ENCODE measurements around the gene MIA2.

Gene MIA2

GRCh38 chr14:39398382-39398781 lies 164.7 kb downstream of the MIA2 start:
- DNase-seq = no peak

GRCh38 chr14:39406560-39406959 lies 172.8 kb downstream of the MIA2 start:
- no peak for DNase-seq

- DNase-seq = no peak
Measured at GRCh38 chr14:39416072-39416471, 182.4 kb downstream of the MIA2 start.

- DNase-seq = no peak
Measured at GRCh38 chr14:39417014-39417413, 183.3 kb downstream of the MIA2 start.

- no peak for DNase-seq
Measured at GRCh38 chr14:39419272-39419671, 185.6 kb downstream of the MIA2 start.

- no peak for DNase-seq
Measured at GRCh38 chr14:39422243-39422642, 188.5 kb downstream of the MIA2 start.

- DNase-seq = no peak
Measured at GRCh38 chr14:39423793-39424192, 190.1 kb downstream of the MIA2 start.

- no peak for DNase-seq
Measured at GRCh38 chr14:39425947-39426346, 192.2 kb downstream of the MIA2 start.

GRCh38 chr14:39426605-39427004 lies 192.9 kb downstream of the MIA2 start:
- no peak for DNase-seq

- DNase-seq = no peak
Measured at GRCh38 chr14:39428118-39428517, 194.4 kb downstream of the MIA2 start.

- DNase-seq = no peak
Measured at GRCh38 chr14:39430762-39431415, 197.2 kb downstream of the MIA2 start.

- DNase-seq = no peak
Measured at GRCh38 chr14:39431416-39432178, 197.9 kb downstream of the MIA2 start.

GRCh38 chr14:39432179-39432618 lies 198.5 kb downstream of the MIA2 start, which contains the start of gene FBXO33:
FBXO33 (minus strand) TSS chr14:39432433; CDS start chr14:39432162, 271 bp downstream.
- peak; percentile 94 for DNase-seq

- peak; percentile 94 for DNase-seq
Measured at GRCh38 chr14:39432619-39433451, 199.1 kb downstream of the MIA2 start.

GRCh38 chr14:39433452-39433813 lies 199.7 kb downstream of the MIA2 start:
- DNase-seq = no peak

GRCh38 chr14:39434401-39434800 lies 200.7 kb downstream of the MIA2 start:
- DNase-seq = no peak

GRCh38 chr14:39435241-39435640 lies 201.5 kb downstream of the MIA2 start:
- DNase-seq = no peak

Measured in KG1 (cell line).